IMR-90 (cell line): ENCODE measurements around the gene ANO2. TPM values are rescaled to one million over a fixed set of nuclear protein-coding genes. Genes with fewer than 3 reads are reported as not detected.

Experiments used
- ATAC-seq: fragments of 200-7000 bp; cut with Tn5 transposase; 2 replicates; pipeline ENCODE4 v1.9.1; 2020; ENCODE audit warnings: low read depth, mild to moderate bottlenecking, moderate library complexity
- BruUV-seq: library from RNA; stranded (reverse); fragments of 400-500 nt; replicated peaks from 2 replicates; lab custom pipeline; 2021; lab: Mats Ljungman, UMichigan
- CTCF ChIA-PET: fragments of 300-600 bp; formaldehyde crosslinking; extraction: SDS; loops from one replicate; lab custom pipeline; 2021; ENCODE audit warnings: antibody characterized with exemption; lab: Yijun Ruan, JAX
- POLR2A ChIA-PET: fragments of 300-600 bp; sonication (Branson Sonifier 250); formaldehyde crosslinking; loops from one replicate; lab custom pipeline; 2022; ENCODE audit warnings: antibody characterized with exemption; ENCODE audit not compliant: unreplicated experiment; lab: Charles Lee
- DNase-seq: peaks from one replicate; pipeline ENCODE4 v3.0.0; 2013
- H2AFZ ChIP-seq: replicated peaks from 2 replicates; pipeline ENCODE3; 2013; ENCODE audit warnings: low read length, mild to moderate bottlenecking; ENCODE audit not compliant: poor library complexity
- H2AK5ac ChIP-seq: 2 replicates; pipeline ENCODE4 v1.6.1; 2013; ENCODE audit warnings: low read depth, low read length, inconsistent platforms
- H2AK9ac ChIP-seq: replicated peaks from 2 replicates; pipeline ENCODE3; 2013; ENCODE audit warnings: mild to moderate bottlenecking, low read depth, low read length, moderate library complexity; ENCODE audit not compliant: poor library complexity
- H2BK120ac ChIP-seq: 2 replicates; pipeline ENCODE4 v1.6.1; 2013; ENCODE audit warnings: low read depth, low read length, inconsistent platforms
- H2BK15ac ChIP-seq: 3 replicates; pipeline ENCODE4 v1.6.1; 2013; ENCODE audit warnings: low read depth, low read length, inconsistent platforms
- H2BK20ac ChIP-seq: 2 replicates; pipeline ENCODE4 v1.6.1; 2013; ENCODE audit warnings: low read depth, mild to moderate bottlenecking, inconsistent platforms, low read length, moderate library complexity
- H2BK5ac ChIP-seq: 2 replicates; pipeline ENCODE4 v1.6.1; 2013; ENCODE audit warnings: mild to moderate bottlenecking, low read depth, low read length, inconsistent platforms; ENCODE audit not compliant: poor library complexity, severe bottlenecking
- H3K14ac ChIP-seq: replicated peaks from 2 replicates; pipeline ENCODE4 v1.6.1; 2013; ENCODE audit warnings: low read depth, low read length, inconsistent platforms
- H3K18ac ChIP-seq: 2 replicates; pipeline ENCODE4 v1.6.1; 2013; ENCODE audit warnings: low read depth, low read length, control low read depth
- H3K23ac ChIP-seq: 2 replicates; pipeline ENCODE4 v1.6.1; 2013; ENCODE audit warnings: low read depth, low read length, inconsistent platforms
- H3K27ac ChIP-seq: 2 replicates; pipeline ENCODE4 v1.5.1; 2013; ENCODE audit warnings: mild to moderate bottlenecking, control low read depth, low read length; ENCODE audit not compliant: insufficient read depth
- H3K27me3 ChIP-seq: 2 replicates; pipeline ENCODE4 v1.6.1; 2013; ENCODE audit warnings: low read length; ENCODE audit not compliant: control insufficient read depth, insufficient read depth
- H3K36me3 ChIP-seq: 2 replicates; pipeline ENCODE4 v1.6.1; 2013; ENCODE audit warnings: low read length, mixed read lengths; ENCODE audit not compliant: control insufficient read depth, insufficient read depth
- H3K4ac ChIP-seq: 2 replicates; pipeline ENCODE4 v1.6.1; 2013; ENCODE audit warnings: low read depth, low read length, inconsistent platforms
- H3K4me1 ChIP-seq: 2 replicates; pipeline ENCODE4 v1.6.1; 2013; ENCODE audit warnings: low read length, mixed read lengths; ENCODE audit not compliant: control insufficient read depth, insufficient read depth
- H3K4me2 ChIP-seq: 2 replicates; pipeline ENCODE4 v1.6.1; 2013; ENCODE audit warnings: low read depth, mild to moderate bottlenecking, control low read depth, low read length, moderate library complexity
- H3K4me3 ChIP-seq: 2 replicates; pipeline ENCODE4 v1.5.1; 2013; ENCODE audit warnings: low read depth, mild to moderate bottlenecking, control low read depth, low read length, moderate library complexity; ENCODE audit not compliant: insufficient read depth
- H3K56ac ChIP-seq: 2 replicates; pipeline ENCODE4 v1.6.1; 2013; ENCODE audit warnings: low read length, inconsistent platforms; ENCODE audit not compliant: insufficient read depth; ENCODE audit errors: extremely low read depth
- H3K79me1 ChIP-seq, 2 experiments: 2 replicates each; pipeline ENCODE4 v1.6.1; 2013; ENCODE audit warnings: low read length in 2 of 2, inconsistent platforms in 1 of 2, low read depth in 1 of 2
- H3K9ac ChIP-seq: 2 replicates; pipeline ENCODE4 v1.6.1; 2013; ENCODE audit warnings: low read depth, low read length, control low read depth
- H3K9me1 ChIP-seq: 2 replicates; pipeline ENCODE4 v1.6.1; 2013; ENCODE audit warnings: low read length, inconsistent platforms; ENCODE audit not compliant: insufficient read depth
- H3K9me3 ChIP-seq: 2 replicates; pipeline ENCODE4 v1.6.1; 2013; ENCODE audit warnings: low read length; ENCODE audit not compliant: control insufficient read depth, insufficient read depth
- H4K20me1 ChIP-seq: 2 replicates; pipeline ENCODE4 v1.6.1; 2013; ENCODE audit warnings: low read length, inconsistent platforms; ENCODE audit not compliant: insufficient read depth
- H4K5ac ChIP-seq: 2 replicates; pipeline ENCODE4 v1.6.1; 2013; ENCODE audit warnings: mild to moderate bottlenecking, low read depth, low read length, control low read depth
- H4K8ac ChIP-seq, 2 experiments: 2 replicates each; pipeline ENCODE4 v1.6.1; 2013; ENCODE audit warnings: low read depth in 2 of 2, low read length in 2 of 2, control low read depth in 1 of 2, inconsistent platforms in 1 of 2
- H4K91ac ChIP-seq: 2 replicates; pipeline ENCODE4 v1.6.1; 2013; ENCODE audit warnings: low read depth, low read length, inconsistent platforms; ENCODE audit not compliant: insufficient read depth
- BHLHE40 ChIP-seq: fragments of 150-350 bp; IDR thresholded peaks from 2 replicates; pipeline ENCODE4 v1.6.1; 2016; ENCODE audit warnings: mild to moderate bottlenecking, low read depth, low read length
- CEBPB ChIP-seq: IDR thresholded peaks from 2 replicates; pipeline ENCODE4 v1.6.1; 2012; ENCODE audit warnings: low read depth, low read length, improper control_type of control experiment
- CHD1 ChIP-seq: IDR thresholded peaks from 2 replicates; pipeline ENCODE4 v1.6.1; 2012; ENCODE audit warnings: low read depth, low read length, improper control_type of control experiment
- FOS ChIP-seq: fragments of 150-350 bp; IDR thresholded peaks from 2 replicates; pipeline ENCODE4 v1.6.1; 2016; ENCODE audit warnings: low read depth, low read length
- MAFK ChIP-seq: IDR thresholded peaks from 2 replicates; pipeline ENCODE4 v1.6.1; 2012; ENCODE audit warnings: low read depth, low read length, improper control_type of control experiment
- MAZ ChIP-seq: IDR thresholded peaks from 2 replicates; pipeline ENCODE4 v1.6.1; 2012; ENCODE audit warnings: low read depth, mild to moderate bottlenecking, low read length, improper control_type of control experiment, moderate library complexity, borderline replicate concordance
- MXI1 ChIP-seq: IDR thresholded peaks from 2 replicates; pipeline ENCODE4 v1.6.1; 2012; ENCODE audit warnings: low read depth, mild to moderate bottlenecking, low read length, moderate library complexity, borderline replicate concordance
- NFE2L2 ChIP-seq: fragments of 150-350 bp; IDR thresholded peaks from 2 replicates; pipeline ENCODE4 v1.6.1; 2016; ENCODE audit warnings: low read depth, mild to moderate bottlenecking, low read length
- POLR2A ChIP-seq: IDR thresholded peaks from 2 replicates; pipeline ENCODE4 v1.6.1; 2012; ENCODE audit warnings: mild to moderate bottlenecking, low read depth, low read length
- RAD21 ChIP-seq: IDR thresholded peaks from 2 replicates; pipeline ENCODE4 v1.6.1; 2012; ENCODE audit warnings: low read length, improper control_type of control experiment
- RCOR1 ChIP-seq: IDR thresholded peaks from 2 replicates; pipeline ENCODE4 v1.6.1; 2012; ENCODE audit warnings: mild to moderate bottlenecking, low read length, improper control_type of control experiment; ENCODE audit not compliant: insufficient replicate concordance
- SMC3 ChIP-seq: fragments of 150-350 bp; IDR thresholded peaks from 2 replicates; pipeline ENCODE4 v1.6.1; 2016; ENCODE audit warnings: low read depth, mild to moderate bottlenecking, antibody characterized with exemption, low read length, moderate library complexity
- WGBS, 2 experiments: methylation state at CpG; one replicate each; pipeline versions ENCODE4 v1.1.5 to v1.1.7; 2013; ENCODE audit warnings: missing lambda C conversion rate in 2 of 2; ENCODE audit not compliant: insufficient read length in 1 of 2; ENCODE audit errors: extremely low coverage in 2 of 2; 5-methylcytosine and 5-hydroxymethylcytosine counted together
- dilution Hi-C: fragments of 300-500 bp; cut with HindIII; formaldehyde crosslinking; loops from one replicate; pipeline ENCODE4 v1.14.3; 2018; ENCODE audit warnings: low sequenced_read_pairs; ENCODE audit not compliant: unreplicated experiment
- in situ Hi-C: fragments of 300-500 bp; cut with MboI; formaldehyde crosslinking; loops from 3 replicates; pipeline ENCODE4 v1.14.3; 2019; ENCODE audit warnings: low sequenced_read_pairs, inconsistent platforms, mixed read lengths
- intact Hi-C: fragments of 100-400 bp; cut with micrococcal nuclease; formaldehyde crosslinking; loops from 2 replicates; pipeline ENCODE4 v1.10.0; 2022
- polyA plus RNA-seq, 3 experiments: library from polyadenylated mRNA; depleted of rRNA; stranded (reverse); fragments of >200 nt; gene quantifications; 2 replicates each; pipeline ENCODE4 v1.2.3, GENCODE V29; 2012; ENCODE audit warnings: low replicate concordance in 1 of 3
- total RNA-seq: library from RNA; depleted of rRNA; stranded (reverse); fragments of >200 nt; gene quantifications from 2 replicates; pipeline ENCODE4 v1.2.3, GENCODE V29; 2012
- TF ChIP-seq, protein P1 (sequence below): fragments of 150-350 bp; IDR thresholded peaks from 2 replicates; pipeline ENCODE4 v1.6.1; 2017; ENCODE audit warnings: mild to moderate bottlenecking, antibody characterized with exemption, low read length, low read depth

Gene ANO2
- total and polyA plus RNA-seq, 2 of the 4 experiments (the other 2 are of a cell fraction): 0.22 TPM; not detected in 1

GRCh38 chr12:5798242-5799015, 146.6 kb downstream of the ANO2 start:
- Histone ChIP-seq H2AK9ac (no peak overlapping the region), H3K9me1 (no peaks in the 10 kb centered on the region; the same call in 1 of the 2 replicates), H4K8ac (no peak overlapping the region), H3K9me3 (no peaks in the 10 kb centered on the region), H3K27ac (no peak overlapping the region), H3K9ac (no peak overlapping the region), H3K79me1 (no peaks in the 10 kb centered on the region), H3K4ac (no peak overlapping the region), H3K36me3 (no peaks in the 10 kb centered on the region), H4K20me1 (no peaks in the 10 kb centered on the region), H2BK20ac (no peak overlapping the region), H3K27me3 (peaks cover 48% of the 10 kb centered on the region), H3K56ac (no peak overlapping the region), H4K5ac (no peak overlapping the region), H2BK15ac (no peak overlapping the region), H2BK120ac (no peak overlapping the region), H3K18ac (no peak overlapping the region), H2AK5ac (no peak overlapping the region), H3K14ac (no peak overlapping the region), H3K4me3 (no peak overlapping the region), H3K4me1 (no peaks in the 10 kb centered on the region), H4K91ac (no peak overlapping the region), H3K4me2 (no peak overlapping the region), H2AFZ (no peak overlapping the region), H3K23ac (no peak overlapping the region), H2BK5ac (no peak overlapping the region)
- 56% methylated on average over 3 of the region's 12 CpGs; no CpG with 5 or more reads in 1 of the 2 experiments for WGBS, 2 experiments
- dilution Hi-C loops: no loop called here
- TF ChIP-seq POLR2A (no peak), BHLHE40 (no peak), MAFK (no peak), CHD1 (no peak), RCOR1 (no peak), FOS (no peak), MAZ (no peak), RAD21 (no peak), CEBPB (no peak), MXI1 (no peak), SMC3 (no peak), NFE2L2 (no peak)
- TF ChIP-seq, protein P1, sequence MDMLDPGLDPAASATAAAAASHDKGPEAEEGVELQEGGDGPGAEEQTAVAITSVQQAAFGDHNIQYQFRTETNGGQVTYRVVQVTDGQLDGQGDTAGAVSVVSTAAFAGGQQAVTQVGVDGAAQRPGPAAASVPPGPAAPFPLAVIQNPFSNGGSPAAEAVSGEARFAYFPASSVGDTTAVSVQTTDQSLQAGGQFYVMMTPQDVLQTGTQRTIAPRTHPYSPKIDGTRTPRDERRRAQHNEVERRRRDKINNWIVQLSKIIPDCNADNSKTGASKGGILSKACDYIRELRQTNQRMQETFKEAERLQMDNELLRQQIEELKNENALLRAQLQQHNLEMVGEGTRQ: no peak
- no TSS peak for BruUV-seq
- in situ Hi-C loops: loop anchor here (5.0 to 10.0 kb wide), 2 partner anchors 371 to 784 kb away; no protein-coding TSS in a partner anchor
- no peak for DNase-seq
- ChIA-PET CTCF (interaction anchor here (1.6 kb wide), 1 partner anchor 370 kb away, joined by 9 read pairs; no protein-coding TSS in a partner anchor), POLR2A (no interaction called here)
- intact Hi-C loops: loop anchor here (5.0 to 10.0 kb wide), 2 partner anchors 626 to 774 kb away; no protein-coding TSS in a partner anchor
- ATAC-seq: no peak
